ENCODE measurements around the gene SPG11.

The SPG11 gene

DNA sequence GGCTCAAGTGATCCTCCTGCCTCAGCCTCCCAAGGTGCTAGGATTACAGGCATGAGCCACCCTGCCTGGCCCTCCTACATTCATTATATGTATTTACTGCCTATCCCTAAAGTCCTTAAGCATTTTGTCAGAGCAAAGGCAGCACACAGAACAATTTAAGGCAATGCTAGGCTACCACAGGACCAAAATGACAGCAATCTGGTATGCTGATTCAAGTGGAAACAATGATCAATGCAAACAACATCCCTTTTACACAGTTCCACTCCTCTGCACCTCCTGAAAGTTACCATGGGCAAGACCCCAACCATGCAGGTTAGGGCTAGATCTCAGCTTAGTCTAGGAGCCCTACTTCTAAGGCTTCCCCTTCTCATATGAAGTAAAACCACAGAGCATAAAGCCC, 40.3 kb downstream of the SPG11 start:
- Histone ChIP-seq H3K36me3 (ENCODE audit: insufficient read depth, low read length) (peaks cover 47% of the 10 kb centered on the region; the same call in 1 of the 2 replicates), H3K4me2 (ENCODE audit: insufficient read depth, low read length) (no peak overlapping the region)

DNA sequence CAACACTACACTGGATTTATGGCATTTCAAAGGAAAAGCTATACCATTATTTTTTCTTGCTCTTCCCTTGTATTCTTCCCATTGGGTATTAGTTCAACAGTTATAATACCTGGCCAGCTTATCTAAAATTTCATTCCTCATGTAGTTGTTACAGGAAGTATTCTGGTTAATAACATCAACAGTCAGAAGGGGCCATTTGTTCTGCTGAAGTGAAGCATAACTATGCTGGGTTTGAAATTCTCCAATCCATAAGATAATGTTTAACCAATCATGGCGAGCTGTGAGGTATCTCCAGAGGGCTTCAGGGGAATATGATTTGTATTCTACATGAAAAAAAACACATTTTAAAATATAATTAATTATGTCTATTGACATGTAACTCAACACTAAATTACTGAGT, 43.4 kb downstream of the SPG11 start:
- Histone ChIP-seq H2AFZ (ENCODE audit: low read depth, low read length) (no peak overlapping the region), H3K4me1 (ENCODE audit: insufficient read depth, low read length) (no peaks in the 10 kb centered on the region), H3K79me2 (ENCODE audit: insufficient read depth, low read length) (no peaks in the 10 kb centered on the region), H3K9ac (ENCODE audit: low read depth, low read length) (no peak overlapping the region), H3K9me3 (ENCODE audit: insufficient read depth, low read length, severe bottlenecking) (no peaks in the 10 kb centered on the region), H3K4me2 (ENCODE audit: insufficient read depth, low read length) (no peak overlapping the region), H3K27me3 (ENCODE audit: insufficient read depth, low read length, poor library complexity) (no peaks in the 10 kb centered on the region), H3K4me3 (ENCODE audit: low read depth in 1 of 2, low read length in 2 of 2) (no peak overlapping the region), H4K20me1 (ENCODE audit: insufficient read depth, low read length) (no peaks in the 10 kb centered on the region), H3K27ac (ENCODE audit: low read length) (no peak overlapping the region), H3K36me3 (ENCODE audit: insufficient read depth, low read length) (peaks cover 41% of the 10 kb centered on the region; the same call in 1 of the 2 replicates)
- ATAC-seq (ENCODE audit: insufficient read depth, low read depth) (no peak), DNase-seq (no peak)
- TF ChIP-seq EZH2 (IDR thresholded peaks at IDR 0.05; ENCODE audit: borderline replicate concordance, low read depth, low read length, severe bottlenecking): no peak
- TF ChIP-seq, protein P1, sequence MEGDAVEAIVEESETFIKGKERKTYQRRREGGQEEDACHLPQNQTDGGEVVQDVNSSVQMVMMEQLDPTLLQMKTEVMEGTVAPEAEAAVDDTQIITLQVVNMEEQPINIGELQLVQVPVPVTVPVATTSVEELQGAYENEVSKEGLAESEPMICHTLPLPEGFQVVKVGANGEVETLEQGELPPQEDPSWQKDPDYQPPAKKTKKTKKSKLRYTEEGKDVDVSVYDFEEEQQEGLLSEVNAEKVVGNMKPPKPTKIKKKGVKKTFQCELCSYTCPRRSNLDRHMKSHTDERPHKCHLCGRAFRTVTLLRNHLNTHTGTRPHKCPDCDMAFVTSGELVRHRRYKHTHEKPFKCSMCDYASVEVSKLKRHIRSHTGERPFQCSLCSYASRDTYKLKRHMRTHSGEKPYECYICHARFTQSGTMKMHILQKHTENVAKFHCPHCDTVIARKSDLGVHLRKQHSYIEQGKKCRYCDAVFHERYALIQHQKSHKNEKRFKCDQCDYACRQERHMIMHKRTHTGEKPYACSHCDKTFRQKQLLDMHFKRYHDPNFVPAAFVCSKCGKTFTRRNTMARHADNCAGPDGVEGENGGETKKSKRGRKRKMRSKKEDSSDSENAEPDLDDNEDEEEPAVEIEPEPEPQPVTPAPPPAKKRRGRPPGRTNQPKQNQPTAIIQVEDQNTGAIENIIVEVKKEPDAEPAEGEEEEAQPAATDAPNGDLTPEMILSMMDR (IDR thresholded peaks at IDR 0.05; ENCODE audit: borderline replicate concordance, extremely low read depth, low read length, poor library complexity, severe bottlenecking): no peak

More for the DNA sequence above, 40.3 kb downstream of the SPG11 start:
- Histone ChIP-seq H4K20me1 (ENCODE audit: insufficient read depth, low read length) (no peaks in the 10 kb centered on the region), H3K27ac (ENCODE audit: low read length) (no peak overlapping the region), H3K27me3 (ENCODE audit: insufficient read depth, low read length, poor library complexity) (no peaks in the 10 kb centered on the region), H3K4me1 (ENCODE audit: insufficient read depth, low read length) (no peaks in the 10 kb centered on the region), H2AFZ (ENCODE audit: low read depth, low read length) (no peak overlapping the region), H3K9ac (ENCODE audit: low read depth, low read length) (no peak overlapping the region), H3K4me3 (ENCODE audit: low read depth in 1 of 2, low read length in 2 of 2) (no peak overlapping the region), H3K9me3 (ENCODE audit: insufficient read depth, low read length, severe bottlenecking) (no peaks in the 10 kb centered on the region), H3K79me2 (ENCODE audit: insufficient read depth, low read length) (no peaks in the 10 kb centered on the region)
- ATAC-seq (ENCODE audit: insufficient read depth, low read depth) (no peak), DNase-seq (no peak)
- TF ChIP-seq EZH2 (IDR thresholded peaks at IDR 0.05; ENCODE audit: borderline replicate concordance, low read depth, low read length, severe bottlenecking): no peak
- TF ChIP-seq, protein P1 (IDR thresholded peaks at IDR 0.05; ENCODE audit: borderline replicate concordance, extremely low read depth, low read length, poor library complexity, severe bottlenecking): no peak

DNA sequence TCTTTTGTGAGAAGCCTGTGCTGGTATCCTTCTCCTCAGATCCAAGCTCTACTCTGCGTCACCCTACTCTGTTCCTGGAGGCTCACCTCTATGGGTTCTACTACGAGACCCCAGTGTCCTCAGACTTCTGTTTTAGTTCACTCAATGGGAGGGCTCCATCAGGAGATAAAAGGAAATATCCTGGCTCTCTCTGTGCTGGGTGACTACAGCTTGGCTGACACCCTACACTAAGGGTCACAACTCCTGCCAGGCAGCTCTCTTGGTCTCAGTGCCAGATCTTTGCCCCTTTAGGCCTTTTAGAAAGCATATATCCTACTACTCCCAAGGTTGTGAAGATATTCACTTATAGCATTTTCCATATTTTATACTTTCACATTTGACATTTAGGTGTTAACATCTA, 46.5 kb downstream of the SPG11 start:
- Histone ChIP-seq H3K9ac (ENCODE audit: low read depth, low read length) (no peak overlapping the region), H3K79me2 (ENCODE audit: insufficient read depth, low read length) (no peaks in the 10 kb centered on the region), H3K9me3 (ENCODE audit: insufficient read depth, low read length, severe bottlenecking) (no peaks in the 10 kb centered on the region), H4K20me1 (ENCODE audit: insufficient read depth, low read length) (no peaks in the 10 kb centered on the region), H3K36me3 (ENCODE audit: insufficient read depth, low read length) (peaks cover 46% of the 10 kb centered on the region; the same call in 1 of the 2 replicates), H3K27me3 (ENCODE audit: insufficient read depth, low read length, poor library complexity) (no peaks in the 10 kb centered on the region), H3K4me2 (ENCODE audit: insufficient read depth, low read length) (no peak overlapping the region), H2AFZ (ENCODE audit: low read depth, low read length) (no peak overlapping the region), H3K4me3 (ENCODE audit: low read depth in 1 of 2, low read length in 2 of 2) (no peak overlapping the region), H3K27ac (ENCODE audit: low read length) (no peak overlapping the region), H3K4me1 (ENCODE audit: insufficient read depth, low read length) (no peaks in the 10 kb centered on the region)
- no peak for TF ChIP-seq EZH2 (IDR thresholded peaks at IDR 0.05; ENCODE audit: borderline replicate concordance, low read depth, low read length, severe bottlenecking)
- TF ChIP-seq, protein P1 (IDR thresholded peaks at IDR 0.05; ENCODE audit: borderline replicate concordance, extremely low read depth, low read length, poor library complexity, severe bottlenecking): no peak
- ATAC-seq (ENCODE audit: insufficient read depth, low read depth): no peak
- no peak for DNase-seq

DNA sequence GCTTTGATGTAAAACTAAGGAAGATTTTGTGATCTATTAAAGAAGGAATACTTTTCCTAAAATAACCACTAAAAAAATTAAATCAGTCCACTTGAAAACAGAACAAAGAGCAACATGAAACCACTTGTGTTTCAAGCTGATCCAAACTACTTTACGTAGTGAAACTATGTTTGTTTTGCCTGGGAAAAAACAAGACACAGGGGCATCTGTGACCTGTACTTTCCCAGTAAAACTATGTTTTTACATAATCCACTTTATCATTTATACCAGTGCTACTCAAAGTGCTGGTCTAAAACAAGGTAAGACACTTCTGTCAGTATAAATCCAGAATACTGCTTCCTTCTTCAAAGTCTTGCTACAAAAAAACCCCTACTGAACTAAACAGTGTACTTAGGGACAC, 56.7 kb downstream of the SPG11 start:
- no peaks in the 10 kb centered on the region for H3K27me3 ChIP-seq (ENCODE audit: insufficient read depth, low read length, poor library complexity)
- peaks cover 49% of the 10 kb centered on the region for H3K36me3 ChIP-seq (ENCODE audit: insufficient read depth, low read length)
- no peaks in the 10 kb centered on the region for H3K4me1 ChIP-seq (ENCODE audit: insufficient read depth, low read length)
- H3K4me2 ChIP-seq (ENCODE audit: insufficient read depth, low read length): no peak overlapping the region
- H3K4me3 ChIP-seq (ENCODE audit: low read depth in 1 of 2, low read length in 2 of 2): no peak overlapping the region
- no peaks in the 10 kb centered on the region for H3K9me3 ChIP-seq (ENCODE audit: insufficient read depth, low read length, severe bottlenecking)
- ATAC-seq (ENCODE audit: insufficient read depth, low read depth) (no peak), DNase-seq (no peak)
- H3K27ac ChIP-seq (ENCODE audit: low read length): no peak overlapping the region
- H3K9ac ChIP-seq (ENCODE audit: low read depth, low read length): no peak overlapping the region
- H3K79me2 ChIP-seq (ENCODE audit: insufficient read depth, low read length): no peaks in the 10 kb centered on the region
- no peak for TF ChIP-seq EZH2 (IDR thresholded peaks at IDR 0.05; ENCODE audit: borderline replicate concordance, low read depth, low read length, severe bottlenecking)
- TF ChIP-seq, protein P1 (IDR thresholded peaks at IDR 0.05; ENCODE audit: borderline replicate concordance, extremely low read depth, low read length, poor library complexity, severe bottlenecking): no peak
- H2AFZ ChIP-seq (ENCODE audit: low read depth, low read length): no peak overlapping the region
- H4K20me1 ChIP-seq (ENCODE audit: insufficient read depth, low read length): no peaks in the 10 kb centered on the region
